ENCODE results near the gene MGMT.

DNA sequence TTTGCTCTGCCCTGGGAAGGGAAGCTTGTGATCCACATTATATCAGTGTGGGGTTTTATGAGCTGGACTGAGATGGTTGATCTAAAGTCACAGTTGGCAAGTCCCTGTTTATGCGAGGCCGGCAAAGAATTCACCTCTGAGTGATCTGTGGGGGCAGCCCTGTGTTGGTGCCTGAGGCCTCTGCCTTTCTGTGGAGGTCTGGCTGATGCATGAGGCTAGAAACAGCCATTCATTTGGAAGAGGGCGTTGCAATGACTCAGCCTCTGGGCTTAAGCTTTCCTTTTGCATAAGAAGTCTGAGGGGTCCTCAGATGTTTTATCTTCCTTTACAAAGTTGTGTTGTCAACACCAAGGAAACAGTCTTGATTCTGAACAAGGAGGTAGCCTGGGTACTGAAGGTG is 126.9 kb downstream of the MGMT start:
- TF ChIP-seq, protein P1, sequence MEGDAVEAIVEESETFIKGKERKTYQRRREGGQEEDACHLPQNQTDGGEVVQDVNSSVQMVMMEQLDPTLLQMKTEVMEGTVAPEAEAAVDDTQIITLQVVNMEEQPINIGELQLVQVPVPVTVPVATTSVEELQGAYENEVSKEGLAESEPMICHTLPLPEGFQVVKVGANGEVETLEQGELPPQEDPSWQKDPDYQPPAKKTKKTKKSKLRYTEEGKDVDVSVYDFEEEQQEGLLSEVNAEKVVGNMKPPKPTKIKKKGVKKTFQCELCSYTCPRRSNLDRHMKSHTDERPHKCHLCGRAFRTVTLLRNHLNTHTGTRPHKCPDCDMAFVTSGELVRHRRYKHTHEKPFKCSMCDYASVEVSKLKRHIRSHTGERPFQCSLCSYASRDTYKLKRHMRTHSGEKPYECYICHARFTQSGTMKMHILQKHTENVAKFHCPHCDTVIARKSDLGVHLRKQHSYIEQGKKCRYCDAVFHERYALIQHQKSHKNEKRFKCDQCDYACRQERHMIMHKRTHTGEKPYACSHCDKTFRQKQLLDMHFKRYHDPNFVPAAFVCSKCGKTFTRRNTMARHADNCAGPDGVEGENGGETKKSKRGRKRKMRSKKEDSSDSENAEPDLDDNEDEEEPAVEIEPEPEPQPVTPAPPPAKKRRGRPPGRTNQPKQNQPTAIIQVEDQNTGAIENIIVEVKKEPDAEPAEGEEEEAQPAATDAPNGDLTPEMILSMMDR (IDR thresholded peaks at IDR 0.05) = no peak
- TF ChIP-seq POLR2A (IDR thresholded peaks at IDR 0.05) = no peak
